SW480 (cell line): ENCODE data around the gene PTPN14.
A peak's percentile ranks its signal among the peaks of the same experiment; 100 is the strongest.

Experiments
- DNase-seq: peaks from one replicate; pipeline ENCODE4 v3.0.0-alpha.2; 2016; ENCODE audit warnings: low spot score

PTPN14 gene

DNA sequence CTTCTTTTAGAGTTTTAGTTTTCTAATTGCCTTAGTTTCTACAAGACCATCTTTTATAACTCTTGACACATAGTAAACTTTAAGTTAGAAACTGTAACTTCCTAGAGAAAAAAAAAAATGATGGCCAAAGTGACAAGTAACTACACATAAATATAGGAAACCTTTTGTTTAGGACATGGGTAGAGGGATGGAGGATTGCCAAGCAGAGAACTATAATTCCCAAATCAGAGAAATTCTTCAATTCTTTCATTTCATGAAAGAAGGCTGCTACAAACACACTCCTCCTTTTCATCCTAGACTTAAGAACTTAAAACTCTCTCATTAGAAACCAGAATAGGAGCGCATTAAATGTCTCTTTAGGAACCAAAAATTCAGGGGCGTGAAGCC, 125.0 kb downstream of the PTPN14 start:
- no peak for DNase-seq

DNA sequence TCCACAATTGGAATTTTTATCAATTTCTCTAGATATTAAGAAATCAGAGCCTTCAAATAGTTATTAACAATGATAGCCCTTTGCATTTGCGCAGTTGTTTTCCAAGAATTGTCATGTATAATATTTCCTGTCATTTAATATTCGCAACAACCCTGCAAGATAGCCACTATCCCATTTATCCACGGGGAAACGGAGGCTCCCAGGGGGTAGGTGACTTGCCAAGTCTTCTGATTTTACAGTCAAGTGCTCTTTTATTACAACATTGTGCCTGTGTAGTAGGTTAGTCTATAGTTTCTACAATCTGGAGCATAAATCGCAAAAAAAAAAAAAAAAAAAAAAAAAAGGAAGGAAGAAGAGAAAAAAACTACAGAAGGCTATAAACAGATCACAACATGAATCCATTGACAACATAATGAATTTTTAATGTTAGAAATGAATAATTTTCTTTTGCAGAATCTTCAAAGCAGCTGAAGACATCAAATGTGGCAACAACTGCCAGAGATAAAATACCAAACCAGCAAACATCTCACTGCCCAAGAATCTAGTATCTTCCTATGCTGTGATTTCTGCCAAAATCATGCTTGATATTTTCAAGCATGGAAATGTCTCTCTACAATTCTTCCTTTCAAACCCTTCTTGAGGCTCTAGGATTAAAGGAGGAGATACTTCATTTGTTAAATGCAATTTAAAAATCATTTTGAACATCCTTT, 125.5 kb downstream of the PTPN14 start:
- DNase-seq, result no peak

DNA sequence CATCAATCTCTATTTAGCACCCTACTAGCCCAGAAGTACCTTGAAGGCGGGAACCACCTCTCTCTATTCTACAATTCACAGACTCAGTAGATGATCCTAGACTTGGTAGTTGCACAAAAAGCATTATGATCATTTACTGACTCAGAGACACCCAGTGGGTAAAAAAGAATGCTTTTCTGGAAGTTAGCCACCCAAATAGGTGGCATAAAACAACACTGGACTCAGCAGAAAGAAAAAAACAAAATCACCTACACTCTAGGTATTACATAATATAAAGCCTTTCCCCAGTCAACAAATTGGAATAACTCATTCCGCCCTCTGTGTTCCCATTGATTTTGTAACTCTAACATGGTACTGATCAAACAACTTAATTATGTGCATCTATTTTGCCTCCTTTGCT, 126.3 kb downstream of the PTPN14 start:
- DNase-seq, result no peak

DNA sequence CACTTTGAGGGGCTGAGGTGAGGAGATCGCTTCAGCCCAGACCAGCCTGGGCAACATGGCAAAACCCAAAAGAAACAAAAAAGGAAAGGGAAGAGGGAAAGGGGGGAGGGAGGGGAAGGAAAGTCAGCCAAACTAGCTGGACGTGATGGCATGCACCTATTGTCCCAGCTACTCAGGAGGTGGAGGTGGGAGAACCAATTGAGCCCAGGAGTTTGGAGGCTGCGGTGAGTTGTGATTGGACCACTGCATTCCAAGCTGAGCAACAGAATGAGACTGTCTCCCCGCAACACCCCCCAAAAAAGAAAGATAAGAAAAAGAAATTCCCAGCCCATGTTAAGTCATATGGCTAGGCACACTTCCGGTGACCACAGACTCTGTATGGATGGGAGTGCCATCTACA, 128.4 kb downstream of the PTPN14 start:
- DNase-seq, result no peak

DNA sequence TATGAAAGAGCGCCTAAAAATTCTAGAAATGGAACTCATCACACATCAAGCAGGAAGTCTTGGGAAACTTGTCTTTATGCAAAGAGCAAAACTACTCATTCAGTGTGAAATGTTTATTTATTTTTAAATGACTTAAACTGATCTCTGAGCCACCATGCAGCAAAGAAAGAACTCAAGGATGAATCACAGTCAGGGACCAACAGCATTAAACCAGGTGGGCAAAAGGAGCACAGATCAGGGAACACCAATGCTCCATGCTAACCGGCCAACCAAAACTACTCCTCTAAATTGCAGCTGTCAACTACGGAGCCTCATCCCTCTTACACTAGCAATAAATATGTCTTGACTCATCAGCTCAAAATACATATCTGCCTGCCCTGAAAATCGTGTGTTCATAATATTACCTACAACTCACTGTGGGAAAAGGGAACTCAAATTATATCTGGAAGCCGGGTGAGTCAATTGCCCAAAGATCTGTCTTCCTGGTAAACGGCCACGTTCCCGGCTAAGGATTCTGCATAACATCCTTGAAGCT, 129.2 kb downstream of the PTPN14 start:
- no peak for DNase-seq

DNA sequence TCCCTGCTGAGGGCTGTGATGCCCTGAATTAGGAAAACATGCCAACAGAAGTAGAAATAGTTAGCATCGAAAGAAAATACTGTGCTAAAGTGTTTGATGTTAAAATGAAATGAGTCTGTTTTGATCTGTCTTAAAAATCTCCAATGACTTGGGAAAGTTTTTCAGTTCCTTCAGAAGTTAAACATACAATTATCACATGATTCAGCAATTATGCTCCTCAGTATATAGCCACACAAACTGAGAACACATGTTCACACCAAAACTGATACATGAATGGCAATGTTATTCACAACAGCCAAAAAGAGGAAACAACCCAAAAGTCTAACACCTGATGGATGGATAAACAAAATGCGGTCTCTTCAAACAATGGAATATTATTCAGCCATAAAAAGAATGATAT, 130.6 kb downstream of the PTPN14 start:
- no peak for DNase-seq

DNA sequence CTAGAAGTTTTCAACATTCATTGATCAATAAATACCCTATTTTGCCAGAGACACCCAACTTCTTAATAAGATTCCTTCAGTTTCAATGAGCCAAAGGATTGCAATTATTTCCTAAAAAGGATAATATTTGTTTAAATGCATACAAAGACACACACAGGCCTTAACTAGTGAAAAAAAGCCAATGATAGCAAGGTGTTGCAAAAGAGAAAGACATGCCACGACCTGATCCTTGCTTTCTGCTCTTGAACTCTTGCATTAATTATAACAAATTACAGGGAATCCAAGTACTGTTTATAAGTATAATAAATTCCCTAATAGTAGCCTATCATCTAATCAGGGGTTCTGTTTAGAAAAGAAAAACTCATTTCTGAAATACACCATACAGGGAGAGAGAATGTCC, 131.1 kb downstream of the PTPN14 start:
- DNase-seq, result no peak

DNA sequence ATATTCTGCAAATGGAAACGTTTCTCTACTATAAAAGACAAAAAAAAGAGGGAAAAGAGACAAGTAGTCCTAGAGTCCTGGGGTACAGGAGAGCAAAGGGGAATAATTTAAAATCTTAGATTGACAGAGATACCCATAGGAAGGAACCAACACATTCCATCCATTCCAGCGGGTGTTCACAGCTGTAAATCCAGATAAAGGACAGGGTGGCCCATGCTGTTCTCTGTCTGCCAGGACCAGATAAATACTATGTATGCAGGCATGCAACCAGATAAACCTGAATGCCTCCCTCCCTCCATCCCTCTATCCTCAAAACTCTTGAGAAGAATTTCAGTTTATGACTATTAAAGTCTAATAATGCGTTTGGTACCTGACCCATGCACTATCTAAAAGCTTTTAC, 131.8 kb downstream of the PTPN14 start:
- no peak for DNase-seq

DNA sequence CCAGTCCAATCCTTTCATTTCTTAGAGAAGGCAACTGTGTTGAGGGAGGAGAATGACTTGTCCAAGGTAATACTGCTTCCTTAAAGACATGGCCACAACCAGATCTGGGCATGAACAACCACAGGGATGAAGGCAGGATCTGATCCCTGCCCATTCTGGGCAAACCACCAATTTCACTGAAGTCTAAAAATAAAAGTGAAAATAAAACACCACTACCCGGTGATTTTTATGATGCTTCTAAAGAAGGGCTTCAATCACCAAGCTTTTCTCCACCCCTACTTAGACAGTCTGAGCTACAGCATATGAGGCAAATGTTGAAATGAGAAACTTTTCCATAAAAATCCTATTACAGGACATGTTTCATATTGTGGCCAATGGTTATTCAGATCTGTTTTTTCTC, 133.0 kb downstream of the PTPN14 start:
- no peak for DNase-seq

DNA sequence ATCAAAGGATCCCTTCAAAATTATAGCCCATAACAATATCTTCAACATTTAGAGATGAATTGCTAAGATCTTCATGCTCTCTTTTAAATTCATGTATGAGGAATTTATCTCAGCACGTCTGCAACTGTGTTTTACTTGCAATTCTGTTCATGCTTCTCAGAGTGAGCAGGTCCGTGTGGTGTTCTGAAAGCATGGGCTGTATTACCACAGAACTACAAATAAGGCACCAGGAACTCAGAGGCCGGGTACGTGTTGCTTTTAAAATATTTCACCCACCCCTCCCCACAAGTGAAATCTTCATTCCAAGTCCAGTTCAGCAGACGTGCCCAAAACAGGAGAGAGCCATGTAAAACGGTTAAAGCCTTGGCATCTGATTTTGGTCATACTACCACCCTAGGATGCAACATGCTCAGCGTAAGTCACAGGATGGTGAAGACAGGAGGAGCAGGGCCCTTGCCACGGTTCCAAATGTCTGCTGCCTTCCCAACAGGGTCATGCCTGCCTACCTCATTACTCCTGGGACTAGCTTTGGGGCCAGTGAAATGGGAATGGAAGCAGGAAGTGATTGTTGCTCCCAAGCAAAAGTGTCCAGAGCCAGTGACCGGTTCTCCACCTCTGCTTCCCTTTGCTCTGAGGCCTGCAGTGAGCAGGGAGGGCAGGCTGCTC, 133.7 kb downstream of the PTPN14 start:
- no peak for DNase-seq

DNA sequence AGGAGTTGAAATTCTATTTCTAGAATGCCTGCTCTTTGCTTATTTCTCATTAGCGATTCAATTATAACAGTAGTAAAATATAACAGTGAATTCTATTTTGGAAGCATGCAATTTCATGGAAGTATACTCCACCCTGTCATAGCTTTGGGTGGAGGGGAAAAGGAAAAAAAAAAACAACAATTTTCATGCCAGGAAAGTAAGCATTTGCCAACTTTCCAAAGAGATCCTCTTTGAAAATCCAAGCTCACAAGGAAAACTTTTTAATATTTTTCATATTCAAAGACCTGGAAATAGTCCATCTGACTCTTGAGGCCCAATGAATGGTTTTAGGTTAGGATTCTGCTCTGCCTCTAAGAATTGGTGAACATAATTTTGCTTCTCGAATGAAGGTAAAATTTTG, 134.5 kb downstream of the PTPN14 start:
- no peak for DNase-seq

DNA sequence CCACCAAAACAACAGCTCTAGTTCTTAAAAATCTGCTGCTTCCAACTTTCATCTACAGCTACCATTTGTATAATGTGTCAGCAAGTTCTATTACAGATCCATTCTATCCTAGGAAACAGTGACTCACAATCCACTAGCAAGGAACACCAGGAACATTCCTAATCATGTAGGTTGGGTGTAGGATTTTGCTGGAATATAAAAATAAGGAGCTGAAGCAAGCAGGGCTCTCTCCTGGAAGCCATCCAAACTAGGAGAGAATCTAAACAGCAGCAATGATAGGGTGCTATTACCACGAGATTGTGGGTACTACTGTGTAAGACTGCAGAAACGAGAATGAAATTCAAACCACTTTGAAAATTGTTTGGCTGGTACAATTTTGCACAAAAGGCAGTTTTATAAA, 135.0 kb downstream of the PTPN14 start:
- no peak for DNase-seq

DNA sequence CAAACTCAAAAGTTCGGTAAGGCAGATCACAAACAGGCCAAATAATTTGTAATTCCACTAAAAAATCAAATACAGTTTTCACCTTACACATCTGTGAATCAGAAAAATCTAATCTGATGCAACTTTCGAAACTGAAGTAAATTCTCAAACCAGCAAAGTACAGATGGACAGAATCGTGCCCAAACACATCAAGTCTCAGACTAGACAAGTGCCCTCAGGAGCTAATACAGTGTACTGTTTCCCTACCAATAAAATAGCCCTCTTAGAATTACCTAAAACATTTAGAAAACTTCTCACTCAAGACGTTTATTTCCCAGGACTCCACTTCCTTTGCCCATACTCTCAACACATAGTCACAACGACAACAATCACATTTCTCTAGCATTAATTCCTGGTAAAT, 136.3 kb downstream of the PTPN14 start:
- DNase-seq, result no peak

DNA sequence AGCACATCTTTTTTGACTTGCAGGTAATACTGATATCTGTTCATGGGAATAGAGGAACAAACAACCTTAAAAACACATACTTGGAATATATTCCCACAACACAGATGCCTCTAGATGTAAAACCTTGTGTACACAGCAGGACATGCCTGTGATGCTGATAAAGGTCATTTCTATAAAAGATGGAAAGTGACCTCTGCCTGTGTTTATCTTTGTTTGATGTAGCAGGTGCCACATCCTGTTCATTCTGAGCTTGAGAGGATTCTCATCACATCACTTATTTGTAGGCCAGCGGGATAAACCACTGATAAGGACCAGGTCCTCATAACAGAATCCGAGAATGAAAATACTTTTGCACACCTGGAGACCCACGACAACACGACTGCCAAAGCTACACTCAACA, 136.7 kb downstream of the PTPN14 start:
- DNase-seq, result peak; percentile 95

DNA sequence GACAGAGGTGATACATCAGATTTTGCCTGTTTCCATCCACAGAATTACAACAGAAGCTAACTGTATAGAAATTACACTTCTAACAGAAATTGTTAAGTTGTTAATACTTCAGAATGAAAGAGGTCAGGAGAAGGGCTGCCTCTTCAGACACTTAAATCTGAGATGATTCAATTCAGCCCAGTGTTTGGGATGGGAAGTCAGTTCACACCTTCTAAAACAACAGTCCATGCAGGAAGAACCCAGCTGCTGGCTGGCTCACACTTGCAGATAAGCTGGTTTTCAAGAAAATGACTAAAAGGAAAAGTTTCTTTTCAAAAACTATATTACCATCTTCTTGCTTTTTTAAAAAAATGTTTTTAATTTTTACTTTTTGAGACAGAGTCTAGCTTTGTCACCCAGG, 138.1 kb downstream of the PTPN14 start:
- DNase-seq, result no peak

DNA sequence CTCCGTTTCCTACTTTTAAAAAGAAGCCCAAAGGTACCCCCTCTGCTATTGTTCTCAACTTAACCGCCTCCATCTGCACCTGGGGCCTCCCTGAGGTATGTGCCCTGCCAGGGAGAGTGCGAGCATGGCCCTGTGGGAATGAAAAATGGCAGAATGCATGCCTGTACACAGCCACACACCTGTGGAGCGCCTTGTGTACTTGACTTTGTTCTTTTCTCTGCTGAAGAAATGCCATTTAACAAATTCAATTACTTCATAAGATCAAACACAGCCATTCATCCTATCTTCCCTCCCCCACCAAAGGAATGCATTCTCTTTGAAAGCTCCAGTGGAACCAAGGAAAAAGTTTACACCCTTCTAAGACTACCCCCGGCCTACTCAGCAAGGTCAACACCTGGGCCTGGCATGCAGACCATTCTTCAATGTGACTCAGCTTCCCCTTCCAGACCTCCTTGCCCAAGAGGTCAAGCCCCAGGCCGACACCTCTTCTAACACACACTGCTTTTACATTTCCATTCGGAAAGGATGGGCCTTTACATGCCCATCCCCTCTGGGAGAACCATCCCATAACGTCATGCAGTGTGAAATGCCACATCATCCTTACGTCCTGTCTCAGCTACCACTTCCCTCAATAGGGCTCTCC, 146.7 kb downstream of the PTPN14 start:
- peak; percentile 83 for DNase-seq

DNA sequence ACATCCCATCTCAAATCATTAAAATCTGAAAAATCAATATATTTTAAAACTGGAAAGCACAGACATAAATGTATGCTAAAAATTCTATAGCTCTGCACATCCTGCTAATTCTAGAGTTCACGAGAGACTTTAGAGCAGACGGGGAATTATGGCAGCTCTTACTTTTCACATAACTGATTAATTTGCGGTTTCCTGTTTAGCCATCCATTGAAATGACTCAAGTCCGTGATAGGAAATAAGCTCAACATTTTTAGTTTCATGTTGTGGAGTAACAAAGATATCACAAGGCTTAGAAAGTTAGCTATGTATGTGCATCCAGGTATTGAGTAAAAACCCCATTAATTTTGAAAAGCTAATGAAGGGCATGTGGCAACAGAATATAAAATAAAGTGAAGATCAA, 147.2 kb downstream of the PTPN14 start:
- DNase-seq, result peak; percentile 74

DNA sequence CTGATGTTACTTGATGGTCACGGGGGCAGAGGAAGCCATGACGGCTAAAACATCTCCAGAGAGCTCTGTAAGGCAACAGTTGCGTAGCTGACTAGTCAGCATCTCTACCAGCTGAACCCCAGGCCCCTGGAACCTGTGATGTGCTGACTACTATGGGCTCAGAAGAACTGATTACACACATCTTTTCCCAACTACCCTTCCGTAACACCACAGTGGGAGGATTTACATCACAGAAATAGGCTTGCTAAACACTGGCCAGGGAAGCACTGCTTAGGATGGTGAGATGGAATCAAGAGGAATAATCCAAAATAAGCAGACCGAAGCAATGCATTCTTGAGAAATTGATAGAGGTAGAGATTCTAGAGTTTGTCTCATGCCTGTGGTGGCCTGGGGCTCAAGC, 148.0 kb downstream of the PTPN14 start:
- DNase-seq, result no peak

DNA sequence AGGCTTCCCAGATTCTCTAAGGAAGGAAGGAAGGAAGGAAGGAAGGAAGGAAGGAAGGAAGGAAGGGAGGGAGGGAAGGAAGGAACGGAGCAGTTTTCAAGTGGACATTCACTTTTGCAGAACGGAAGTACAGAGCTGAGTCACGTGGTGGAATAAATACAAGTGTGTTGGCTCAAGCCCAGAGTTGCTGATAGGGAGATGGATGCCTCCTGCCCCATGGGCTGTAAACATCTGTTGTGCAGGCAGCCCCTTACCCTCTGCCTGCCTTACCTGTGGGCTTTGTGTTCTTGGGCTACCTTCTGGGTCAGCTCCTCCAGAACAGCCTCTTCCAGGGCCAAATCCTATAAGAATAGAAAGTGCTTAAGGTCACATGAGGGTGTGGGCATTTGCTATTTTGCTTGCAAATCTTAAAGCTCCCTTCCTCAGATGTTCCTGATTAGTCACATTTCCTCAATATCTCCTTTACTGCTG, 148.8 kb downstream of the PTPN14 start:
- no peak for DNase-seq

DNA sequence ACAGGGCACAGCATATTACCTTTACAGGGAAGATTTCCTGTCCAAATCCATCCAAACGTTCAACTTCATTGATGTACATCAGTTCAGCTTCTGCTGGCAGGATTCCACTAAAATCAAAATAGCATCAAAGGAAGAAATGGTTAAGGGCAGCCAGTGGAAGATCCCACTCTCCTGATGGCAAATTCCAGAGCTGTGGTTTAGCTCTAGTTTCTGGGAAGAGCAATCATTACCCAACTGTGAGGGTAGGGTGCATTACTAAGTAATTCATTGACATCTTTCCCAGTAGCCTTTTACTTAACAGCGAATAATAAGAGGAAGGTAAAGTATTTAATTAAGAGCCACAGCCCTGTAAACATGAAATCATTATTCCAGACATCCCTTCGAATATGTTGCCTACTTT, 149.7 kb downstream of the PTPN14 start:
- peak; percentile 13 for DNase-seq

DNA sequence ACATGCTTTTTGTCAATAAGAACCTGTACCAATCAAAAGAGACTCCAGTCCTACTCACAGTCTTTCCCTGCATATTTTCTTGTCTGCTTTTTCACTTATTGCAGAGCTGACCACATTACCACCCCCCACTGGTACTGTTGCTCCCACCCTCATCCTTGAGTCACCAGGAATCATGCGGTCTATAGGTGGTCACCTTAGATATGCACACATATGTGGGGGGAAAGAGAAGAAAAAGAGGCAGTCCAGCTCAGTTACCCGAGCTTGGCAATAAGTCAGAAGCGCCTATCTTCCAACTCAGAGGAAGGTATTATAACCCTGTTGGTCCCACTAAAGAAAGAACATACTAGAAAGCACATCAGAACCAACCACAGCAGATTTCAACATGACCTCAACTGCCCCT, 151.3 kb downstream of the PTPN14 start:
- DNase-seq, result no peak

DNA sequence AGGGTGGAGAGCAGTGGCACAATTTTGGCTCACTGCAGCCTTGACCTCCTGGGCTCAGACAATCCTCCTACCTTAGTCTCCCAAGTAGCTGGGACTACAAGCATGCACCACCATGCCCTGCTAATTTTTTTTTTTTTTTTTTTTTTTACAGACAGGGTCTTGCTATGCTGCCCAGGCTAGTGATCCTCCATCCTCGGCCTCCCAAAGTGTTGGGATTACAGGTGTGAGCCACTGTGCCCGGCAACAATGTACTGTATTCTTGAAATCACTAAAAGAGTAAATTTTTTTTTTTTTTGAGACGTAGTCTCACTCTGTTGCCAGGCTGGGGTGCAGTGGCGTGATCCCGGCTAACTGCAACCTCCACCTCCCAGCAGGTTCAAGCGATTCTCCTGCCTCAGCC, 152.9 kb downstream of the PTPN14 start:
- DNase-seq, result no peak

DNA sequence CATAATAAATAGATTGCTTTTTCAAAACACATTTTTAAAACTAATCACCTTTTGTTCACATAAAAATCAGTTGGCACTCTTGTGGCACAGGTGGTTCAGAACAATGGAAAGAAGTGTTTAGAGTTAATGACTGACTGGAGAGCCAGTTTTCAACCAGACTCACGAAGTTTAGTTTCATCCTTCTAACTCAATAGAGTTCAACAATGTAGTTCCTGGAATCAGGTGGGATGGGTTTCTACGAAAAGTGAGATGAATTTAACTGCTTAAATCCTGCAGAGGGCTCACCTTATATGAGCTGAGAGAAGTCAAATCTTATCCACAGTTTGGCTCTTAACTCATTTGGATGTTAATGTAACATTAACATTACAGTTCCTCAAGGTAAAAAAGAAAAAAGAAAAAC, 153.9 kb downstream of the PTPN14 start:
- no peak for DNase-seq
